ENCODE results near the gene EHF. TPM values are rescaled to one million over a fixed set of nuclear protein-coding genes. Genes with fewer than 3 reads are reported as not detected.

The EHF gene
- total RNA-seq, 1 donor from 2014 or later: 36.4 TPM

- peak; percentile 88 for DNase-seq
- no peaks in the 10 kb centered on the region for H3K27me3 ChIP-seq
- H3K36me3 ChIP-seq: peaks cover 17% of the 10 kb centered on the region
- H3K4me3 ChIP-seq: no peak overlapping the region
- H3K9me3 ChIP-seq: no peaks in the 10 kb centered on the region
- intact Hi-C loops (cut with DNase I): no loop called here
- peak; percentile 87 for ATAC-seq
- H3K27ac ChIP-seq: peak overlapping the region; percentile 44
- TF ChIP-seq CTCF (IDR thresholded peaks at IDR 0.05): no peak
- peaks cover 32% of the 10 kb centered on the region for H3K4me1 ChIP-seq
Observed at GRCh38 chr11:34654483-34655334, 33.8 kb downstream of the EHF start.

- Histone ChIP-seq H3K27ac (peak overlapping the region; percentile 31), H3K9me3 (no peaks in the 10 kb centered on the region), H3K27me3 (no peaks in the 10 kb centered on the region), H3K36me3 (peaks cover 17% of the 10 kb centered on the region), H3K4me1 (peaks cover 24% of the 10 kb centered on the region), H3K4me3 (no peak overlapping the region)
- DNase-seq (no peak), ATAC-seq (no peak)
- intact Hi-C loops (cut with DNase I): no loop called here
- TF ChIP-seq CTCF (IDR thresholded peaks at IDR 0.05): no peak
Observed at GRCh38 chr11:34655335-34656008, 34.6 kb downstream of the EHF start.

- Histone ChIP-seq H3K36me3 (peaks cover 17% of the 10 kb centered on the region), H3K4me1 (peaks cover 20% of the 10 kb centered on the region), H3K27me3 (no peaks in the 10 kb centered on the region), H3K4me3 (no peak overlapping the region), H3K27ac (no peak overlapping the region), H3K9me3 (no peaks in the 10 kb centered on the region)
- intact Hi-C loops (cut with DNase I): no loop called here
- no peak for TF ChIP-seq CTCF (IDR thresholded peaks at IDR 0.05)
- ATAC-seq (no peak), DNase-seq (no peak)
Observed at GRCh38 chr11:34656062-34656720, 35.3 kb downstream of the EHF start.

- DNase-seq: no peak
- no peak overlapping the region for H3K4me3 ChIP-seq
- H3K27me3 ChIP-seq: no peaks in the 10 kb centered on the region
- no peaks in the 10 kb centered on the region for H3K9me3 ChIP-seq
- intact Hi-C loops (cut with DNase I): no loop called here
- ATAC-seq: no peak
- H3K27ac ChIP-seq: no peak overlapping the region
- H3K36me3 ChIP-seq: peaks cover 17% of the 10 kb centered on the region
- no peak for TF ChIP-seq CTCF (IDR thresholded peaks at IDR 0.05)
- peaks cover 17% of the 10 kb centered on the region for H3K4me1 ChIP-seq
Observed at GRCh38 chr11:34658071-34659015, 37.5 kb downstream of the EHF start.

Data from upper lobe of right lung (tissue), 1 donor.